K562 (cell line): ENCODE measurements around the gene ETS1. TPM values are rescaled to one million over a fixed set of nuclear protein-coding genes. Genes with fewer than 3 reads are reported as not detected.

Experiments
- ATAC-seq: fragments of 200-7000 bp; cut with Tn5 transposase; 3 replicates; pipeline ENCODE4 v1.9.1; 2020; ENCODE audit warnings: moderate library complexity
- BruUV-seq: library from RNA; stranded (reverse); fragments of 400-500 nt; replicated peaks from 2 replicates; lab custom pipeline; 2021; lab: Mats Ljungman, UMichigan
- CTCF ChIA-PET: fragments of 300-600 bp; formaldehyde crosslinking; extraction: SDS; loops from one replicate; lab custom pipeline; 2021; ENCODE audit warnings: low intra/inter-chr PET ratio; lab: Yijun Ruan, JAX
- POLR2A ChIA-PET: fragments of 300-600, 350-650 bp; sonication (Branson Sonifier 250); formaldehyde crosslinking; extraction: SDS; loops from one replicate; lab custom pipeline; 2021; ENCODE audit warnings: antibody characterized with exemption, inconsistent platforms; lab: Yijun Ruan, JAX
- DNase-seq, 4 experiments: peaks; one replicate each; pipeline versions ENCODE4 v3.0.0 to v3.0.0-alpha.2; 2011 to 2018; ENCODE audit warnings: low spot score in 3 of 4, mixed read lengths in 3 of 4; ENCODE audit errors: extremely low read depth in 1 of 4
- FAIRE-seq: peaks from 2 replicates; lab custom pipeline; 2011; peaks lifted over from hg19 to GRCh38; lab: Jason Lieb, UNC
- H2AFZ ChIP-seq: 2 replicates; pipeline ENCODE4 v1.6.0; 2011; ENCODE audit warnings: low read depth, low read length, control low read depth, inconsistent platforms
- H3K27ac ChIP-seq: fragments of 200-600 bp; 3 replicates; pipeline ENCODE4 v1.8.0; 2011; ENCODE audit warnings: low read depth, mild to moderate bottlenecking, control low read depth, inconsistent platforms, low read length, moderate library complexity, mixed read lengths; ENCODE audit errors: extremely low read depth
- H3K27me3 ChIP-seq, 2 experiments: fragments of 300-600 bp in 1 of 2; 2 replicates in 1 of 2; 3 replicates in 1 of 2; pipeline versions ENCODE4 v1.6.0 to v1.8.0; 2011; ENCODE audit warnings: inconsistent platforms in 2 of 2, low read length in 2 of 2, mild to moderate bottlenecking in 1 of 2, mixed read lengths in 1 of 2, moderate library complexity in 1 of 2; ENCODE audit not compliant: control insufficient read depth in 2 of 2, insufficient read depth in 2 of 2
- H3K36me3 ChIP-seq: fragments of 300-600 bp; 3 replicates; pipeline ENCODE4 v1.8.0; 2011; ENCODE audit warnings: mild to moderate bottlenecking, low read length, inconsistent platforms; ENCODE audit not compliant: control insufficient read depth, insufficient read depth
- H3K4me1 ChIP-seq, 2 experiments: fragments of 200-600 bp in 1 of 2; replicated peaks in 1 of 2; 2 replicates in 1 of 2; 3 replicates in 1 of 2; pipeline versions ENCODE4 v1.5.1 to v1.8.0; 2011; ENCODE audit warnings: inconsistent platforms in 2 of 2, low read length in 2 of 2, mild to moderate bottlenecking in 1 of 2, mixed read lengths in 1 of 2, moderate library complexity in 1 of 2; ENCODE audit not compliant: control insufficient read depth in 2 of 2, insufficient read depth in 2 of 2
- H3K4me2 ChIP-seq: 2 replicates; pipeline ENCODE4 v1.6.1; 2011; ENCODE audit warnings: low read length, control low read depth, inconsistent platforms, mixed read lengths; ENCODE audit not compliant: insufficient read depth
- H3K4me3 ChIP-seq: fragments of 200-600 bp; sonication (generic), shearing (Covaris generic); 2 replicates; pipeline ENCODE4 v1.5.1; 2016; ENCODE audit warnings: control low read depth, inconsistent platforms
- H3K79me2 ChIP-seq: fragments of 200-600 bp; 3 replicates; pipeline ENCODE4 v1.8.0; 2011; ENCODE audit warnings: low read length, inconsistent platforms; ENCODE audit not compliant: control insufficient read depth, insufficient read depth
- H3K9ac ChIP-seq, 2 experiments: 2 replicates each; pipeline versions ENCODE4 v1.6.0 to v1.6.1; 2011; ENCODE audit warnings: low read depth in 2 of 2, low read length in 2 of 2, control low read depth in 1 of 2, inconsistent platforms in 1 of 2, mild to moderate bottlenecking in 1 of 2, mixed read lengths in 1 of 2; ENCODE audit not compliant: insufficient read depth in 1 of 2
- H3K9me1 ChIP-seq: one replicate; pipeline ENCODE4 v1.6.0; 2011; ENCODE audit warnings: inconsistent platforms, mild to moderate bottlenecking, low read length, moderate library complexity; ENCODE audit not compliant: control insufficient read depth, insufficient read depth
- H3K9me3 ChIP-seq: replicated peaks from 2 replicates; pipeline ENCODE4 v1.5.1; 2011; ENCODE audit warnings: low read depth, low read length, inconsistent platforms; ENCODE audit not compliant: control insufficient read depth, insufficient read depth
- H4K20me1 ChIP-seq: replicated peaks from 2 replicates; pipeline ENCODE4 v1.6.1; 2011; ENCODE audit warnings: low read length, inconsistent platforms, mixed read lengths; ENCODE audit not compliant: control insufficient read depth, insufficient read depth
- MED1 ChIP-seq: sonication (generic); formaldehyde crosslinking; IDR thresholded peaks from 2 replicates; pipeline ENCODE4 v1.8.1; 2023; ENCODE audit warnings: missing genetic modification reagents, borderline replicate concordance
- SPI1 ChIP-seq: IDR thresholded peaks from 2 replicates; pipeline ENCODE4 v1.6.1; 2011; ENCODE audit warnings: low read depth, low read length, control low read depth, borderline replicate concordance
- ZBTB49 ChIP-seq: sonication (generic); formaldehyde crosslinking; IDR thresholded peaks from 2 replicates; pipeline ENCODE4 v1.8.0; 2022; ENCODE audit warnings: missing genetic modification reagents, mild to moderate bottlenecking, borderline replicate concordance
- ZEB2 ChIP-seq: fragments of 450-650 bp; IDR thresholded peaks from 2 replicates; pipeline ENCODE4 v1.6.1; 2016
- ZKSCAN1 ChIP-seq: fragments of 150-350 bp; IDR thresholded peaks from 2 replicates; pipeline ENCODE4 v1.6.1; 2016; ENCODE audit warnings: low read depth, low read length
- ZKSCAN8 ChIP-seq: fragments of 200-800 bp; sonication (Bioruptor generic); IDR thresholded peaks from 2 replicates; pipeline ENCODE4 v1.6.1; 2016; ENCODE audit warnings: missing genetic modification characterization, missing compliant biosample characterization
- ZNF224 ChIP-seq: sonication (generic); formaldehyde crosslinking; IDR thresholded peaks from 2 replicates; pipeline ENCODE4 v1.8.0; 2022; ENCODE audit warnings: mild to moderate bottlenecking, missing genetic modification reagents
- ZNF277 ChIP-seq: fragments of 250-450 bp; sonication (Bioruptor Pico); IDR thresholded peaks from 2 replicates; pipeline ENCODE4 v1.8.0; 2022; ENCODE audit warnings: inconsistent platforms, mild to moderate bottlenecking, moderate library complexity, borderline replicate concordance
- ZNF445 ChIP-seq: fragments of 250-450 bp; sonication (Bioruptor Pico); IDR thresholded peaks from 2 replicates; pipeline ENCODE4 v1.4.0; 2020; ENCODE audit warnings: low read depth, mild to moderate bottlenecking, moderate library complexity
- ZSCAN32 ChIP-seq: fragments of 450-650 bp; formaldehyde crosslinking; IDR thresholded peaks from 2 replicates; pipeline ENCODE4 v1.4.0; 2020; ENCODE audit warnings: mild to moderate bottlenecking, moderate library complexity
- WGBS: fragments of 100-300 bp; shearing (Covaris generic); methylation state at CpG from one replicate; pipeline ENCODE4 v1.1.6; 2016; ENCODE audit warnings: low coverage, mixed read lengths; ENCODE audit not compliant: insufficient coverage; ENCODE audit errors: missing lambda C conversion rate; 5-methylcytosine and 5-hydroxymethylcytosine counted together
- in situ Hi-C: fragments of 300-500 bp; cut with MboI; formaldehyde crosslinking; loops from 4 replicates; pipeline ENCODE4 v1.15.0; 2018; ENCODE audit warnings: inconsistent platforms, mixed read lengths
- intact Hi-C: fragments of 100-400 bp; cut with micrococcal nuclease; formaldehyde crosslinking; loops from 2 replicates; pipeline ENCODE4 v1.14.2; 2022
- polyA plus RNA-seq, 8 experiments: library from polyadenylated mRNA; depleted of rRNA in 4 of 8; stranded (reverse) in 5 of 8; unstranded in 3 of 8; fragments of >200 nt; fragmentation: Nextera tagmentation in 2 of 8; fragmentation: Illumina TruSeq in 1 of 8; extraction: Ambion mirVana in 2 of 8; extraction: Trizol in 1 of 8; gene quantifications; 2 replicates each; pipeline versions ENCODE4 v1.2.1 to v1.2.3, GENCODE V29; 2011 to 2014; ENCODE audit warnings: inconsistent platforms in 1 of 8, missing spikeins in 1 of 8
- total RNA-seq, 7 experiments: library from RNA; depleted of rRNA in 6 of 7; stranded (reverse); fragments of >200 nt in 6 of 7; fragmentation: Illumina TruSeq in 2 of 7; extraction: Trizol in 2 of 7; gene quantifications; 2 replicates each; pipeline versions ENCODE4 v1.2.1 to v1.2.3, GENCODE V29; 2011 to 2021; ENCODE audit warnings: low replicate concordance in 1 of 7

ETS1 gene
- total and polyA plus RNA-seq, 9 of the 15 experiments (the other 6 are each of a cell fraction or from before 2014, with no cell fraction given) = 0.04 to 1.4 (median 0.23) TPM

- FAIRE-seq (no peak), ATAC-seq (no peak), DNase-seq (no peak)
- no peaks in the 10 kb centered on the region for H3K36me3 ChIP-seq
- WGBS = 2% methylated on average over 5 of the region's 5 CpGs
- BruUV-seq = no TSS peak
- H3K4me3 ChIP-seq = no peak overlapping the region
- no peak overlapping the region for H3K4me2 ChIP-seq
- POLR2A ChIA-PET = interaction anchor here (0.7 kb wide), 1 partner anchor 336 kb away, joined by 5 read pairs; no protein-coding TSS in a partner anchor
- H3K27me3 ChIP-seq = no peaks in the 10 kb centered on the region
- in situ Hi-C loops = loop anchor here (10.0 to 25.0 kb wide), 2 partner anchors 453 to 591 kb away; no protein-coding TSS in a partner anchor
- no peaks in the 10 kb centered on the region for H3K4me1 ChIP-seq
- H3K9me3 ChIP-seq = no peaks in the 10 kb centered on the region
- H4K20me1 ChIP-seq = no peaks in the 10 kb centered on the region
- H3K9me1 ChIP-seq = no peaks in the 10 kb centered on the region
- H3K27ac ChIP-seq = no peak overlapping the region
- H3K9ac ChIP-seq = no peak overlapping the region
- no peaks in the 10 kb centered on the region for H3K79me2 ChIP-seq
- intact Hi-C loops = no loop called here
- H2AFZ ChIP-seq = no peak overlapping the region
- CTCF ChIA-PET = no interaction called here
- no peak for TF ChIP-seq SPI1
- TF ChIP-seq ZKSCAN8 (CRISPR knock-in tag) = no peak
- no peak for TF ChIP-seq ZBTB49 (CRISPR knock-in tag)
- no peak for TF ChIP-seq ZNF224 (CRISPR knock-in tag)
- no peak for TF ChIP-seq ZNF277 (CRISPR knock-in tag)
- TF ChIP-seq ZSCAN32 (CRISPR knock-in tag) = no peak
- no peak for TF ChIP-seq ZKSCAN1
- TF ChIP-seq ZNF445 (CRISPR knock-in tag) = no peak
- TF ChIP-seq MED1 (CRISPR knock-in tag) = no peak
- no peak for TF ChIP-seq ZEB2
- TF ChIP-seq, all 486 proteins: peak for 0
These were observed 40.9 kb upstream of the ETS1 start for GRCh38 chr11:128628325-128628673.
